ENCODE data around the gene COPG1. TPM values are rescaled to one million over a fixed set of nuclear protein-coding genes. Genes with fewer than 3 reads are reported as not detected.

COPG1 gene
- total and polyA plus RNA-seq, 9 of the 15 experiments (the other 6 are each of a cell fraction or from before 2014, with no cell fraction given) = 40.3 to 105 (median 62.4) TPM

- TF ChIP-seq, protein P1, sequence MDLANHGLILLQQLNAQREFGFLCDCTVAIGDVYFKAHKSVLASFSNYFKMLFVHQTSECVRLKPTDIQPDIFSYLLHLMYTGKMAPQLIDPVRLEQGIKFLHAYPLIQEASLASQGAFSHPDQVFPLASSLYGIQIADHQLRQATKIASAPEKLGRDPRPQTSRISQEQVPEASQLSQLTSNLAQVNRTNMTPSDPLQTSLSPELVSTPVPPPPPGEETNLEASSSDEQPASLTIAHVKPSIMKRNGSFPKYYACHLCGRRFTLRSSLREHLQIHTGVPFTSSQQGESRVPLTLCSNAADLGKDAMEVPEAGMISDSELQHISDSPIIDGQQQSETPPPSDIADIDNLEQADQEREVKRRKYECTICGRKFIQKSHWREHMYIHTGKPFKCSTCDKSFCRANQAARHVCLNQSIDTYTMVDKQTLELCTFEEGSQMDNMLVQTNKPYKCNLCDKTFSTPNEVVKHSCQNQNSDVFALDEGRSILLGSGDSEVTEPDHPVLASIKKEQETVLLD (IDR thresholded peaks at IDR 0.05) = no peak
- no peak for TF ChIP-seq ESRRB (CRISPR knock-in tag; IDR thresholded peaks at IDR 0.05; ENCODE audit: borderline replicate concordance)
- no peak for TF ChIP-seq SP1 (CRISPR knock-in tag; IDR thresholded peaks at IDR 0.05)
- no peak for TF ChIP-seq HMGXB4 (CRISPR knock-in tag; IDR thresholded peaks at IDR 0.05)
- no peak for TF ChIP-seq POLR2H (tag; IDR thresholded peaks at IDR 0.05; ENCODE audit: low read depth)
- no peak for TF ChIP-seq RFX1 (IDR thresholded peaks at IDR 0.05)
- TF ChIP-seq ELK3 (CRISPR knock-in tag; IDR thresholded peaks at IDR 0.05) = no peak
- no peak for TF ChIP-seq ZNF384 (IDR thresholded peaks at IDR 0.05; ENCODE audit: low read depth, low read length)
- TF ChIP-seq ZNF212 (CRISPR knock-in tag; IDR thresholded peaks at IDR 0.05) = no peak
Observed at GRCh38 chr3:129312021-129312639, 62.7 kb downstream of the COPG1 start (continued).

All from K562 (cell line).